Stimulated activated CD8-positive, alpha-beta memory T cell treated with anti-CD3 and anti-CD28 coated beads, Interleukin-4, amount 100 ng/mL, for 48 hours (primary cell): ENCODE results near the gene AATK.

Source experiments
- DNase-seq: peaks from one replicate; pipeline ENCODE4 v3.0.0-alpha.2; 2020

AATK gene

DNA sequence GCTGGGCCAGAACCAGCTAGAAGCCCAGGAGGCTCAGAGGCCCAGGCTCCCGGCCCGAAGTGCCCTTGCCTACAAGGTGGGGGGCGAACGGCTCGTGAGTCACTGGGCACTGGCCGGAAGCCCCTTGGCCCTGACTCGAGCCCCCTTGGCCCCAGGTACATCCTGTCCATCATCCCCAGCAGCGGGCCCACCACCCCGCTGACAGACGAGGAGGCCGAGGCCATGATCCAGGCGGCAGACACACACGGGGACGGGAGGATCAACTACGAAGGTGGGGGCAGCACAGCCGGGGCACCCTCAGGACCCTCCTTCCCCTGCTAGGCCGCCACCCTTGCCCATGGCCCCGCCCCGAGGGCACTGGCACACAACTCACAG lies 15.8 kb upstream of the AATK start:
- no peak for DNase-seq

DNA sequence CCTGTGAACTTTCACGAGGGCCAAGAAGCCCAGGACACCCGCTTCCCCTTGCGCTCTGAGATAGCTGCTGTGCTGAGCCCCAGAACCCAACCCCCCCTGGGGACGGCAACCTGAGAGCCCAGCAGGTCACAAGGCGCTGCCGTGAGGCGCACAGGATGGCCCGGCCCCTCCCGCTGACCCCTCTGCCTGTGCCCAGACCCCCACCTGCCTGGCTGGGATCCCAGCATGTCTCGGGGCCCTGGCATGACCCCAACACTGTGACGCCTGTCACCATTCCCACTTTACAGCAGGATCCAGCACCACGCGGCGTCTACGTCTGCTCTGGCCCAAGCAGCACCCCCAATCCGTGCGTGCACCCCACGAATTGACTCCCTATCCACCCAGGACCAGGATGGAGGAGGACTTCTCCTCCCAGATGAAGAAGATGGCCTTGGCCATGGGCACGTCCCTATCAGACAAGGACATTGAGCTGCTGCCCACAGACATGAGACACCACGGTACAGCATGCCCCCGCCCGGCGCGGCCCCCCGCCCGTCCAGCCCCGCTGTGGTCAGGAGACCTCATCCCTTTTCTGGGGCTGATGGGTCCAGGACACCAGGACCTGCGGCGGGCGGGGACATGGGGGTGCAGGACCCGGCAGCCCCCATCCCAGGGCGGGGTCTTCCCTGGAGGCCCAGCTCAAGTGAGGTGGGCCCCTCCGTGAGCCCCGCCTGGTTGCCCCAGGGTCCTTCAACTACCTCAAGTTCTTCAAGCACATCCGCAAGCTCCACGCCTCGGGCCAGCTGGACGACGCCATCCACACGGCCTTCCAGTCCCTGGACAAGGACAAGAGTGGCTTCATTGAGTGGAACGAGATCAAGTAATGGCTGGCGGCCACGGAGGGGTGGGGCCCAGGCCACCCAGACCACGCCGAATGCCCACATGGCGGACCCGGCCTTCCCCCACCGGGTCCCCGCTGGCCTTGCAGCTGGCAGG lies 15.1 kb upstream of the AATK start:
- no peak for DNase-seq

DNA sequence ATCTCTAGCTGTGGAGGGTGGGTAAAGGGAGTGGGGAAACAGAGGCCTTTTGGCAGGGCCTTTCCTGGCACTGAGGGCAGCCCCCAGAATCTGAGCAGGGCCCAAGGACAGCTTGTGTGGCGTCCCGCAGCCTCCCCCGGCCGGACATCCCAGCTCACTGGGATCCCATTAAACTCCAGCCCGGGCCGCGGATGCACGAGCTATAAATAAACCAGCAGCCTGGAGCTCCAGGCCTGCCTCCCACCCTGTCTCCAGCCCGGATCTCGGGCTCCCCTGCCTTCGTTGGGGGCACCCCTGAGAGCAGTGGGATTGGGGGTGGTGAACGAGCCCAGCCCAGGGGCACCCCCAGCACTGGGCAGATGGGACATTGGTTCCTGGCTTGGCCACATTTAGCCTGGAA lies 13.8 kb upstream of the AATK start:
- DNase-seq, result no peak

DNA sequence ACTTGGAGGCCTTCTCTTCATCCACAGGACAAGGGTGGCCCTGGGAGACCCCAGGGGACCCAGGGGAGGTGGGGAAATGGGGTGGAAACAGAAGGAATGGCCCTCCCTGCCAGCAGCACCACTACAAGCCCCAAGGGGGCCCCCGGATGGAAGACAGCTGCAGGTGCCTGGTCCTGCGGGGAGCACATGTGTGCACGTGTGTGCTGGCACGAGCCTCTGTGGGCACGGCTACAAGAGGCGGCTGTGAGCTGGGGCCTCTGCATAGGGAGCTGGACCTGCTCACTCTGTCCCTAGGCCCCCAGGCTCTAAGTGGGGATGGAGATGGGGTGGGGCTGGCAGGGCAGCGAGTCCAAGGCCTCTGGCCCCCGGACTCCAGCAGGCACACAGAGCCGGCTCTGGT lies 13.2 kb upstream of the AATK start:
- no peak for DNase-seq

DNA sequence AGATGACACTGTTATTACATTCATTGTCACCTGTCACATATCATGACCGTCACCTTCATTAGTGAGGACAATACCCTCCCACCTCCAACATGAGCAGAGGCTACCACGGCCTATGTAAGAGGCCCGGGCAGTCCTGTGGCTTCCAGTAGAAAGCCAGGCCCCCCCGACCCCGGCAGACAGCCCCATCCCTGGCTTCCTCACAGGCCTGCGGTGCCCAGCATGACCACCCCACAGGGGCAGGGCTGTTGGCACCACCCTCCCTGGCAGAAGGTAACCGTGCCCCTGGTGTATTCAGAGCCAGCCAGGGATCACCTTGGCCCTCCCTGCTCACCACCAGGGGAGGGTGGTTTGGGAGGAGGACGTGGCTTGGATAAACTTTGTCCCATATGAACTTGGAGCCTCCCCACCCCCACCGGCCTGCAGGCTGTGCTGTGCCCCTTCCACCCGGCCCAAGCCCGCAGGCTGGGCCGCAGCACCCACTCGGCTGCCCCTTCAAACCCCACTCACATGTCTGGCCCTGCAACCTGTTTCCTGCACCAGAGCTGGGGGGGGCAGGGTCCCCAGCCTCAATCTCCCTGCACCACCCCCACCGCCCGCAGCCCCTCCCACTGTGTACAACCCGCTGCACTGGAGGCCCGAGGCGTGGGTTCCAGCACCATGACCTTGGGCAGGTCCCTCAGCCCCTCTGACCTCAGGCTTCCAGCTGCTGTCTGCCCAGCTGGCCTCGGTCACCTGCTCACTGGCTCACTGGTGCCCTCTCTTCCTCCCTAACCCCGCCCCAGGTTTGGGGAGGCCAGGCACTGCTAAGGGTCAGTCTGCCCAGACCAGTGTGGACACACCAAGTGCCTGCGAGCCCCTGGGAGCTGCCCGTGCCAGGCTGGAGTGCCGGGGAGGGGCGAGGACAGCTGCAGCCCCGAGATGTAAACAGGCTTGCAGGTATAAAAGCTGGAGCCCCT lies 12.4 kb upstream of the AATK start:
- DNase-seq, result no peak

DNA sequence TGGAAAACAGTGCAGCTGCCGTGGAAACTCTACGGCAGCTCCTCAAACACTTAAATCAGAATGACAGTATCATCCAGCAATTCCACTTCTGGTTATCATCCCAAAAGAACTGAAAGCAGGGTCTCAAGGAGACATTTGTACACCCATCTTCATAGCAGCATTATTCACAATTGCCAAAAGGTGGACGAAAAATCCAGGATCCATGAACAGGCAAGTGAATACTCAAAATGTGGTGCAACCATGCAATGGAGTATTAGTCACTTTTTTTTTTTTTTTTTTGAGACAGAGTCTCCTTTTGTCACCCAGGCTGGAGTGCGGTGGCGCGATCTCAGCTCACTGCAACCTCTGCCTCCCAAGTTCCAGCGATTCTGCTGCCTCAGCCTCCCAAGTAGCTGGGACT lies 10.6 kb upstream of the AATK start:
- DNase-seq, result no peak

DNA sequence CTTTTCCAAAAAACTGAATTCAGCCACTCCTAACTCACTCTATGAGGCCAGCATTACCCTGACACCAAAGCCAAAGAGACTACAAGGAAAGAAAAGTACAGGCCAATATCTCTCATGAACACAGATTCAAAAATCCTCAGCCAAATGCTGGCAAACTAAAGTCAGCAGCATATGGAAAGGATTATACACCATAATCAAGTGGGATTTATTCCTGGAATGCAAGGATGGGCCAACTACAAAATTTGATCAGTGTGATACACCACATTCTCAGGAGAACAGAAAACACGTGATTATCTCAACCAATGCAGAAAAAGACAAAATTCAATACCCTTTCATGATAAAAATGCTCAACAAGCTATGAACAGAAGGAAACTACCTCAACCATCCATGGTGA lies 7.7 kb upstream of the AATK start:
- no peak for DNase-seq

DNA sequence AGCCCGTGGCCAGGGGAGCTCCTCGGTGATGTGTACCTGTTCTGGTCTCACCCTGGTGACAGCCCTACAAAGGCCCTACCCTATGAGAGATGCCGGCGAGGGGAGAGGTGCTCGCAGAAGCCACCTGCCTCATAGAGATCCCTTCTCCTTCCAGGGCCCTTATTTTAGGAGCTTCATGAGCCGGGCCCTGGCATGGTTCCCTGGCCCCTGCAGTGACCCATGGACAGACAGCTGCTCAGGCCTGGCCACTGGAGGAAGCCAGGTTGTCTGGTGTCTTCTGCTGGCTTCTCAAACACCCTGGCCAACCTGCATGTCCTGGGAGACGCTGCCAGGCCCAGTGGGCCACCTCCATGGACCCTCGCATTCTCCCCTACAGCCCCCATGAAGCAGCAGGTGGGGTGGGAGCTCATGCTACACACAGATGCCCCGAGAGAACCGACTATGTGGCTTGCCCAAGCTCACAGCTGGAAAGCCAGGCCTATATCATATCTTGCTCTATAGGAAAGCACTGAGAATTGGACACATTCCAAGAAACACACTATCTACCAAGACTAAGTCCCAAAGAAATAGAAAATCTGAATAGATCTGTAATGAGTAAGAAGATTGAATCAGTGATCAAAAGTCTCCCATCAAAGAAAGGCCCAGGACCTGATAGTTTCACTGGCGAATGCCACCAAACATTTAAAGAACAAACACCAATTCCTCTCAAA lies 7.2 kb upstream of the AATK start:
- no peak for DNase-seq

DNA sequence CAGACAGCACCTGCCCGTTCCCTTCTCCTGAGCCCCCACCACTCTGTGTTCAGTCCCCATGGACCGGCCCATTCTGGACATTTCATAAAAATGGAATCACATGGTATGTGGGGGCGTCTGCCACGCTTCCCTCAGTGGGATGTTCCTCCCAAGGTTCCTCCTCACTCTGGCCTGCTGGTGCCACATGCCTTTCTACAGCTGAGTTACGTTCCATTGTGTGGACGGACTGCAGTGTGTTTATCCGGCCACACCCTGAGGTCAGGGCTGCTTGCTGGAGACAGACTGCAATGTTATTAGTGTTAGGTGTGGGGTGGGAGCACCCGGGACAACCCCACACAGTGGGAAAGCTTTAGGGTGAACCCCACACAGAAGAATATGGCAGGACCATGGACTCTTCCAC lies 5.9 kb upstream of the AATK start:
- no peak for DNase-seq

DNA sequence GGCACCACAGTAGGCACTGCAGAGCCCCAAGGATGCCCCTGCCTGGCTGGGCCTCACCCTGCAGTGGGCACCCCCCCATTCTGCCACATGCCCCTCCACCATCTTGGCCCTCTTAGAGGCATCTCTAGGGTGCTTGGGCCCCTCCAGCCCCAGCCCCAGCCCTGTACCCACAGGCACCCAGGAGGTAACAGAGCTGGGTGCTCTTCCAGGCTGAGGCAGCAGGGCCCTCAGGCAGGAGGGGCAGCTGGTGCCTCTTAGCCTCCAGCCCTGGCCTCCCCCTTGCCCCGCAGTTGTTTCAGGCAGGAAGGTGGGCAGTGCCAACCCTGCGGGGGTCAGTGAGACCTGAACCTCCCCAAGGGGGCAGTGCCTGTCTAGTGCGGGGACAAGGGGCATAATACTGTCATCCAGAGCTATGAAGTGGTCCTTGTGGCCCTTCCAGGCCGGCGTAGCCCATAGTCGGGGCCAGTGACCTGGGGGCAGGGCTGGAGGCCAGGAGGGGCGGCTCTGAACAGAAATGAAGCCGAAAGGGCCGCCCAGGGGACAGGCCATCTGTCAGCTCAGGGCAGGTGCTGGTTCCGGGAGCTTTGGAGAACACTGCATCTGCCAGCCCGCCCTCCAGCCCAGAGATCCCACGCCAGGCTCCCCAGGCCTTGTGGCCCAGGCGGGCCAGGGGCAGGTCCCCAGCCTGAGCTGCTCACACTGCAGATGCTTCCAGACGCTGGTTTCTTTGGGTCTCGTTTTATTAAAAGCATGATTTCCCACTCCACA lies 4.9 kb upstream of the AATK start:
- no peak for DNase-seq

DNA sequence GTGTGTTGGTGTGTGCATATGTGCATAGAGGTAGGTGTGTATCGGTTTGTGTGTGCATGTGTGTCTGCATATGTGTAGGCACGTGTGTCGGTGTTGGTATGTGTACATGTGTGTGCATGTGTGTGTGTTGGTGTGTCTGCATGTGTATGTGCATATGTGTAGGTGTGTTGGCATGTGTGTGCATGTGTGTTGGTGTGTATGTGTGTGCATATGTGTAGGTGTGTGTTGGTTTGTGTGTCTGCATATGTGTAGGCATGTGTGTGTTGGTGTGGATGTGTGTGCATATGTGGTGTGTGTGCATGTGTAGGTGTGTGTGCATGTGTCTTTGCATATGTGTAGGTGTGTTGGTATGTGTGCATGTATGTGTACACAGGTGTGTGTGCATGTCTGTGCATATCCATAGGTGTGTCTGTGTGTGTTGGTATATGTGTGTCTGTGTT lies 3.9 kb upstream of the AATK start:
- DNase-seq, result no peak

DNA sequence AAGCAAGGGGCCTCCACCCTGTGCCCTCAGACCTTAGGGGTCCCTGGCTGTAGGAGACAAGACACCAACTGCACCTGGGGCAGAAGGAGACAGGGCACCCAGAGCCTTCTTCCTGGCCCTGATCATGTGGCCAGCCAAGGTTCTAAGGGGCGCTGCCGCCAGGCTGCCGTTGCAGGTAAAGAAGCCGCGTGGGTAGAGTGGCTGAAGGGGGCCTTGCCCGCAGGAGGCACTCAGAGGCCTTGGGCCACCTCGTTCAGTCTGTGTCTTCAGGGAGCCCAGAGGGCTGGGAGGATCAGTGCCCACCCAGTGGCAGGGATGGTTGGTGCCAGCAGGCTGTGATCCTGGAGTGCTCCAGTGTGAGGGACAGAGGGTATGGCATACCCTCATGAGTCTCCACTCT lies 1.6 kb upstream of the AATK start:
- no peak for DNase-seq

DNA sequence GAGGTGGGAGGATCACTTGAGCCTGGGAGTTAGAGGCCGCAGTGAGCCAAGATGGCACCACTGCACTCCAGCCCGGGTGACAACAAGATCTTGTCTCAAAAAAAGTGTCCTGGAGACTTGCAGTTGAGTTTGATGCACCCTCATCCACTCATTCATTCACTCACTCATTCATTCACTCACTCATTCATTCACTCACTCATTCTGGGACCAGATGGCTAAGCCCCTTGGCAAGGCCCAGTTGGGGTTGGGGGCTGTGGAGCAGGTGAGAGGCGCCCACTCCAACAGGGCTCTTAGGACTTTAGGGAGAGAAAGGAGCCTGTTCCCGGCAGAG lies 1.1 kb upstream of the AATK start:
- DNase-seq, result no peak

DNA sequence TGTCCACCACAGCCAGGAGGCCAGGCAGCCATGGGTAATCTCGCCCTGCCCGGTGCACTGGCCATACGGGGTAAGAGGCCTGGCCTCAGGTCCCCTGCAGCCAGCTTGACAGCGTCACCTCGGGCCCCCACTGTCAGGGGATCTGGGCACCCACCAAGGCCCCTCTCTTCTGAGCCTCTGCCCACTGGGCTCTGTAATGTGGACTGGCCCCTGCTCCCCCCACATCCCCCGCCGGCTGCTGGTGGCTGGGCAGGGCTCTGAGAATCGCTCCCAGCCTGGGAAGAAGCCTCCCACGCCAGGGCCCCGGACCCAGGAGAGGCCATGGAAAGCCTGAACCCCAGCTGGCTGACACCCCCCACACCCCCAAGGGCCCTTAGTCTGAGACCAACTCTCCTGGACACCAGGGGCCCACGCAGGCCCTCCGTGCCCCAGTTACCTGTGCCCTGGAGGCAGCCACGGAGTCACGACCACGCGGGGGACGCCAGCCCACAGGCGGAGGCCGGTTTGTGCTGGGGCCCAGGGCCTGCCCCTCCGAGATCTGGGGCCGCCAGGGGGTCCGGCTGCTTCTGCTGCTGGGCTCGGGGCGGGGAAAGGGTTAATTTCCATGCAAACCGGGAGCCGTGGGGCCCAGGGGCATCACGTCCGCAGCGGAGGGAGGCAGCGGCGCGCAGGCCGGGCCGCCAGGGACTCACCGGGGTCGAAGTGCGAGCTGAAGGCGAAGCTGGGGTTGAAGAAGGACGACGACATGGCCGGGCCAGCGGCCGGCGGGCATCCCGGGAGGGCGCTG lies 582 bp downstream of the AATK start, which contains the start of gene PVALEF:
TSS of gene PVALEF (plus strand) at position 262 of the 787 bp plus-strand sequence. CDS start 15,720 bp downstream, outside the sequence.
- DNase-seq, result no peak

DNA sequence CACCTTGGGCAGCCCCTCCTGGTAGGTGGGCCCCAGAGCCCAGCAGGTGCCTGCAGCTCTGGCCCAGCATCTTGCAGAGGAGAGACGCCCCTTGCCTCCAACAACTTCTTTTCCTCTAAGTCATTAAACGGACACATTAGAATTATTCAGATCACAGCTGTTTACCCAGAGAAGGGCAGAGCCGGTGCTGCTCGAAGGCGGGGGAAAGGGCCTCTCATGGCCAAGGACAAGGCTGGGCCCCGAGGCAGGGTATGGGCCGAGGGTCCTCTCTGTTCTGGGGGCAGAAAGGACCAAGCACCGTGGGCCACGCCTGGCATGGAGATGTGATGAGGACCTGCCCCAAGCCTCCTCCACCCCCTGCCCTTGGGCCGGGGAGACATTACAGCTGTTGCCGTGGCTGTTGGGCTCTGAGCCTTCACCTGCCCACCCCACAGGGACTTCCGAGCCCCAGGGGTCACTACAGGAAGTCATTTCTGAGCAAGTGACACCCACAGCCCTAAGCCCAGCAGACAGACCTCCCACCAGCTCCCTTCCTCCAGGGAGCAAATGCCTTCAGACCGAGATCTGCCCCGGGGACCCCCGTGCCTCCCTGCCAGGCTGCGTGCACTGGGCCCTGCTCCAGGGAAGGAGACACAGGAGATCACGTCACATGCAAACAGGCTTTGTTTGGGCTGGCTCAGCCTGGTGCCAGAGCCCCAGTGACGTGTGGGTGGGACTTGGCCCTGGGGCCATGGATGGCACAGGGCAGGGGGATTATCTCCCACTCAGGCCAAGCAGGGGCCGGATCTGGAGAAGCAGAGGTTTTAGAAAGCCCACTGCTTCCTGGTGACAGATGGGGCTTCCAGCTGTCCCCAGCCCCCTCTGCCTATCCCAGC lies 1.4 kb downstream of the AATK start:
- DNase-seq, result no peak

DNA sequence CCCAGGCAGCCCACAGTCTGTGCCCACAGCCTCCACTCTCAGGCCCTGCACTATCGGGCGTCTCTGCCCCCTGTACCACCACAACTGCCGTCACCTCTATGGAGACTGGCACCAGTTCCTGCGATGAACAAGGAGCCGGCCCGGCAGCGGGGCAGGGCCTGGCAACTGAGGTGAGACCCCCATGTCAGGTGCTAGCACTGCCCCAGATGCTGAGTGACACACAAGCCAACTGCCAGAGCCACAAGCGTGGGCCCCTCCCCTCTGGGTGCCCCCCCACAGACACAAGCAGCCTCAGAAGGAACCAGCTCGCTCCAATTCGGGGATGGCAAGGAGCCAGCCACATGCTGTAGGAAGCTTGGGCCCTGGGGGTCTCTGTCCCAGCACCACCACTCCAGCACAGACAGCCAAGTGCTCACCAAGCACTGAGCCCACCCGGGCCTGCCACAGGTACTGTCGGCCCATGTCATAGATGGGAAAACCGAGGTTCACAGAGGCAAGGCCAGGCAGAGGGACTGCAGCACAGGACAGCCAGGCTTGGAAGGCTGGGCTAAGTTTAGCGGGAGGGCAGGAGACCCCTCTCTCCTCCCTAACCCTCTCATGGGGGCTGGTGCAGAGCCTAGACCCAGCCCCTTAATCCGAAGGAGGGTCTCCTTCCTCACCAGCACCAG lies 2.2 kb downstream of the AATK start:
- no peak for DNase-seq

DNA sequence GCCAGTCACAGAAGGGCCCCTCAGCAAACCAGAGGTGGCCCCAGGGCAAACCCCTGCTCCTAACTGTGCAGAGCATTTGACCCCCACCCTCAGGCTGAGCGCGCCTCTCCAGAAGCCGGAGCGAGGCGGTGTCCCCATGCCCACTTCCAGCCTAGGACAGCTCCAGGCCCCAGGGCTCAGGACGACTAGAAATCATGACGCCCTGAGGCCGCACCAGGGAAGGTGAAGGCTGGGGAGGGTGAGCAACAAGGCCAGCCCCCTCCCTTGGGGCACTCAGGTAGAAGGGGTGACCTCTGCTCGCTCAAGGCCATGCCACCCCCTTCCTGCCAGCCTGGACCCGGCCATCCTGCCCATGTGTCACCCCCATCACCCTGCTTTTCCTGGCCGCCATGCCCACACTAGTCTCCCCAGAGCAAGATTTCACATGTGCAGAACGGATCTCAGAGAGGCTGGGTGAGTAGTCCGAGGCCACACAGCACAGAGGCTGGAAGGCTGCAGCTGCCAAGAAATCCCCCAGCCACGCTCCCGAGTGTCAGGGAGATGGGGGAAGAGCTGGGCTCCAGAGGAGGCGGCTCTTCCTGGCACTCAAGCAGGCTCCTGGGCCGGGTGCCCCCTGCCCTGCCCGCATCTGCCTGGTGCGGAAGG lies 2.8 kb downstream of the AATK start:
- no peak for DNase-seq

DNA sequence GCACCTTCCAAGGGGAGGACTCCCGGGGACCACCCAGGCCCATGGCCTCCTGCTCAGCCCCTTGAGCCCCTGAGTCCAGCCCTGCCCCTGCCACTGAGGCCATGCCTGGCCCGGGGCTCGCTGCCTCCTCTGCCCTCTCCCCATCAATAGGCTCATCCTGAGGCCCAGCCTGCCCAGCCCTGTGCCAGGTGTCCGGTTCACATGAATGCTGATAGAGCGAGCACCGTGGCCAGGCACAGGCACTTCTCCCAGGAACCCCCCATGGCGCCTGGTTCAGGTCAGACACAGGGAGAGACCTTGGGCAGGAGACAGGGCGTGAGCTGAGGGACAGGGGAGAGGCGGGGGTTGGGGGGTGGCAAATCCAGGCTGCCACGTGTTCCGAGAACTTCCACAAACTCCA lies 3.5 kb downstream of the AATK start:
- no peak for DNase-seq

DNA sequence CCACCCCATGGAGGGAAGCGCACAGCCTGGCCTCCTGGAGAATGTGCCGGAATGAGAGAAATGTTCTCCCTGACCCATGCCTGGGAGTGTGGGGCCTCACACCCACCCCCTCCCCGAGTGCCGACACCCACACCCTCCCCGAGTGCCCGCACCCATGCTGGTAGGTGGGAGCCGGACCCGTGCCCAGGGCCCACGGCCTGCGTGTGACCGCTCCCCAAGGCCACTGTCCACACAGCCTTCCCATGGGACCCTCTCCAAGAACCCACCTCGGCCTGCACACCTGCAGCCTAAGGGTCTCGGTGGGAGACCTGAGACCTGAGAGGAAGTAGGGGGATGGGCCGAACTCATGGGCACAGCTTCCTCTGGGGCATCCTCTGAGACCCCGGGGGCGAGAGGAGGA lies 4.0 kb downstream of the AATK start:
- no peak for DNase-seq
